RCC 7860 (cell line): Measurements from ENCODE around the gene RAD51.

Experiments used
- DNase-seq: peaks from one replicate; pipeline ENCODE4 v3.0.0-alpha.2; 2015; ENCODE audit warnings: low spot score
- FAIRE-seq: peaks from 2 replicates; lab custom pipeline; 2012; peaks lifted over from hg19 to GRCh38; lab: Jason Lieb, UNC

The RAD51 gene

DNA sequence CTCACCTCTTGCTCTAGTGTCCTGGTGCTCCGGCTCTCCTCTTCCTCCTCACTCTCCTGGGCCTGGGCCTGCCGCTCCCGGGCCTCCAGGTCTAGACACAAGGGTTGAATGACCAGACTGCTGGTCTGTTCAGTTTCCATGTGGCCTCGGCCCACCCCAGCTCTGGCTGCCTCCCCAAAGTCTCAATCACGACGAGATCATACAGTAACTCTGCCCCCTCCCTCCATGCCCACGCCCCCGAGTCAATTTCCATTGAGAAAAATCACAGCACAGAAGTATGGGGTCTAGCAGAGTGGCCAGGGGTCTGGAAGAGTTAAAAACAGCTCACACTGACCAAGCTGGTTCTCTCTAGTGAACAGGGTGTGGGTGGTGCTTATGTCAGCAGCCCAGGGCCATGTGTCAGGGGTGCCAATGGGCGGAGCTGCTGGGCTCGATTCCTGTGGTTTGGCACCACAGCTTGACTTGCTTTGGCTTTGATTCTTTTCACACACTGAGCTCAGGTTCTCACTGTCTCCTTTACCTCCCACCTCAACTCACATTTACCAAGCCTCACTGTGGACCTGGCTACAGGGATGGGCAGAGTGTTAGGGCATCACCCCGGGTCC is 81.7 kb downstream of the RAD51 start:
- DNase-seq, result no peak
- FAIRE-seq, result peak; percentile 17
